ENCODE data around the gene IDS.

The IDS gene

GRCh38 chrX:149467461-149467860, 37.6 kb downstream of the IDS start:
- TF ChIP-seq BACH2 (CRISPR knock-in tag; IDR thresholded peaks at IDR 0.05; ENCODE audit: borderline replicate concordance): no peak
- TF ChIP-seq, protein P1, sequence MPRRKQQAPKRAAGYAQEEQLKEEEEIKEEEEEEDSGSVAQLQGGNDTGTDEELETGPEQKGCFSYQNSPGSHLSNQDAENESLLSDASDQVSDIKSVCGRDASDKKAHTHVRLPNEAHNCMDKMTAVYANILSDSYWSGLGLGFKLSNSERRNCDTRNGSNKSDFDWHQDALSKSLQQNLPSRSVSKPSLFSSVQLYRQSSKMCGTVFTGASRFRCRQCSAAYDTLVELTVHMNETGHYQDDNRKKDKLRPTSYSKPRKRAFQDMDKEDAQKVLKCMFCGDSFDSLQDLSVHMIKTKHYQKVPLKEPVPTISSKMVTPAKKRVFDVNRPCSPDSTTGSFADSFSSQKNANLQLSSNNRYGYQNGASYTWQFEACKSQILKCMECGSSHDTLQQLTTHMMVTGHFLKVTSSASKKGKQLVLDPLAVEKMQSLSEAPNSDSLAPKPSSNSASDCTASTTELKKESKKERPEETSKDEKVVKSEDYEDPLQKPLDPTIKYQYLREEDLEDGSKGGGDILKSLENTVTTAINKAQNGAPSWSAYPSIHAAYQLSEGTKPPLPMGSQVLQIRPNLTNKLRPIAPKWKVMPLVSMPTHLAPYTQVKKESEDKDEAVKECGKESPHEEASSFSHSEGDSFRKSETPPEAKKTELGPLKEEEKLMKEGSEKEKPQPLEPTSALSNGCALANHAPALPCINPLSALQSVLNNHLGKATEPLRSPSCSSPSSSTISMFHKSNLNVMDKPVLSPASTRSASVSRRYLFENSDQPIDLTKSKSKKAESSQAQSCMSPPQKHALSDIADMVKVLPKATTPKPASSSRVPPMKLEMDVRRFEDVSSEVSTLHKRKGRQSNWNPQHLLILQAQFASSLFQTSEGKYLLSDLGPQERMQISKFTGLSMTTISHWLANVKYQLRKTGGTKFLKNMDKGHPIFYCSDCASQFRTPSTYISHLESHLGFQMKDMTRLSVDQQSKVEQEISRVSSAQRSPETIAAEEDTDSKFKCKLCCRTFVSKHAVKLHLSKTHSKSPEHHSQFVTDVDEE (CRISPR knock-in tag; IDR thresholded peaks at IDR 0.05): no peak
- TF ChIP-seq TCF4 (CRISPR knock-in tag; IDR thresholded peaks at IDR 0.05; ENCODE audit: borderline replicate concordance): no peak
- no peak for TF ChIP-seq ARNTL (CRISPR knock-in tag; IDR thresholded peaks at IDR 0.05; ENCODE audit: borderline replicate concordance, low read depth)
- no peak for TF ChIP-seq ZFP30 (CRISPR knock-in tag; IDR thresholded peaks at IDR 0.05)
- no peak for TF ChIP-seq ESRRG (CRISPR knock-in tag; IDR thresholded peaks at IDR 0.05)
- no peak for TF ChIP-seq CSDC2 (CRISPR knock-in tag; IDR thresholded peaks at IDR 0.05)
- TF ChIP-seq GLIS3 (CRISPR knock-in tag; IDR thresholded peaks at IDR 0.05): no peak
- TF ChIP-seq ISL1 (CRISPR knock-in tag; IDR thresholded peaks at IDR 0.05): no peak
- no peak for TF ChIP-seq POU6F1 (CRISPR knock-in tag; IDR thresholded peaks at IDR 0.05; ENCODE audit: borderline replicate concordance, low read depth)
- TF ChIP-seq, protein P2, sequence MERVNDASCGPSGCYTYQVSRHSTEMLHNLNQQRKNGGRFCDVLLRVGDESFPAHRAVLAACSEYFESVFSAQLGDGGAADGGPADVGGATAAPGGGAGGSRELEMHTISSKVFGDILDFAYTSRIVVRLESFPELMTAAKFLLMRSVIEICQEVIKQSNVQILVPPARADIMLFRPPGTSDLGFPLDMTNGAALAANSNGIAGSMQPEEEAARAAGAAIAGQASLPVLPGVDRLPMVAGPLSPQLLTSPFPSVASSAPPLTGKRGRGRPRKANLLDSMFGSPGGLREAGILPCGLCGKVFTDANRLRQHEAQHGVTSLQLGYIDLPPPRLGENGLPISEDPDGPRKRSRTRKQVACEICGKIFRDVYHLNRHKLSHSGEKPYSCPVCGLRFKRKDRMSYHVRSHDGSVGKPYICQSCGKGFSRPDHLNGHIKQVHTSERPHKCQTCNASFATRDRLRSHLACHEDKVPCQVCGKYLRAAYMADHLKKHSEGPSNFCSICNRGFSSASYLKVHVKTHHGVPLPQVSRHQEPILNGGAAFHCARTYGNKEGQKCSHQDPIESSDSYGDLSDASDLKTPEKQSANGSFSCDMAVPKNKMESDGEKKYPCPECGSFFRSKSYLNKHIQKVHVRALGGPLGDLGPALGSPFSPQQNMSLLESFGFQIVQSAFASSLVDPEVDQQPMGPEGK (CRISPR knock-in tag; IDR thresholded peaks at IDR 0.05; ENCODE audit: borderline replicate concordance): no peak
- no peak for TF ChIP-seq ZNF70 (CRISPR knock-in tag; IDR thresholded peaks at IDR 0.05)
- no peak for TF ChIP-seq ZNF8 (CRISPR knock-in tag; IDR thresholded peaks at IDR 0.05)
- TF ChIP-seq OSR1 (CRISPR knock-in tag; IDR thresholded peaks at IDR 0.05): no peak
- TF ChIP-seq PPARA (CRISPR knock-in tag; IDR thresholded peaks at IDR 0.05; ENCODE audit: borderline replicate concordance): no peak
- TF ChIP-seq ZFP3 (CRISPR knock-in tag; IDR thresholded peaks at IDR 0.05): no peak
- no peak for ATAC-seq

GRCh38 chrX:149462849-149463248, 42.3 kb downstream of the IDS start:
- TF ChIP-seq PPARA (CRISPR knock-in tag; IDR thresholded peaks at IDR 0.05; ENCODE audit: borderline replicate concordance): no peak
- TF ChIP-seq ZNF8 (CRISPR knock-in tag; IDR thresholded peaks at IDR 0.05): no peak
- TF ChIP-seq CSDC2 (CRISPR knock-in tag; IDR thresholded peaks at IDR 0.05): no peak
- no peak for TF ChIP-seq ZFP30 (CRISPR knock-in tag; IDR thresholded peaks at IDR 0.05)
- TF ChIP-seq ZC3H10 (CRISPR knock-in tag; IDR thresholded peaks at IDR 0.05): no peak
- TF ChIP-seq RARB (CRISPR knock-in tag; IDR thresholded peaks at IDR 0.05): no peak
- no peak for TF ChIP-seq ZFP3 (CRISPR knock-in tag; IDR thresholded peaks at IDR 0.05)
- TF ChIP-seq GLIS3 (CRISPR knock-in tag; IDR thresholded peaks at IDR 0.05): no peak
- no peak for TF ChIP-seq ESRRG (CRISPR knock-in tag; IDR thresholded peaks at IDR 0.05)
- TF ChIP-seq, protein P1 (CRISPR knock-in tag; IDR thresholded peaks at IDR 0.05): no peak
- TF ChIP-seq SNAI2 (CRISPR knock-in tag; IDR thresholded peaks at IDR 0.05): no peak
- no peak for TF ChIP-seq TCF4 (CRISPR knock-in tag; IDR thresholded peaks at IDR 0.05; ENCODE audit: borderline replicate concordance)
- TF ChIP-seq, protein P2 (CRISPR knock-in tag; IDR thresholded peaks at IDR 0.05; ENCODE audit: borderline replicate concordance): no peak
- TF ChIP-seq, protein P3, sequence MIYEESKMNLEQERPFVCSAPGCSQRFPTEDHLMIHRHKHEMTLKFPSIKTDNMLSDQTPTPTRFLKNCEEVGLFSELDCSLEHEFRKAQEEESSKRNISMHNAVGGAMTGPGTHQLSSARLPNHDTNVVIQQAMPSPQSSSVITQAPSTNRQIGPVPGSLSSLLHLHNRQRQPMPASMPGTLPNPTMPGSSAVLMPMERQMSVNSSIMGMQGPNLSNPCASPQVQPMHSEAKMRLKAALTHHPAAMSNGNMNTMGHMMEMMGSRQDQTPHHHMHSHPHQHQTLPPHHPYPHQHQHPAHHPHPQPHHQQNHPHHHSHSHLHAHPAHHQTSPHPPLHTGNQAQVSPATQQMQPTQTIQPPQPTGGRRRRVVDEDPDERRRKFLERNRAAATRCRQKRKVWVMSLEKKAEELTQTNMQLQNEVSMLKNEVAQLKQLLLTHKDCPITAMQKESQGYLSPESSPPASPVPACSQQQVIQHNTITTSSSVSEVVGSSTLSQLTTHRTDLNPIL (CRISPR knock-in tag; IDR thresholded peaks at IDR 0.05; ENCODE audit: low read depth): no peak
- no peak for TF ChIP-seq TOX (CRISPR knock-in tag; IDR thresholded peaks at IDR 0.05; ENCODE audit: borderline replicate concordance)
- ATAC-seq: no peak
